Stimulated activated CD8-positive, alpha-beta memory T cell treated with anti-CD3 and anti-CD28 coated beads, Interleukin-12 subunit alpha, Interleukin-12 subunit beta, amount 100 ng/mL, for 4 hours (primary cell): ENCODE results near the gene XPO4.
"Not testable (repeated sequence)": the region's sequence is repeated elsewhere in the genome, so short reads cannot be mapped to it uniquely, and the experiment has no call there.

Experiments used
- DNase-seq: peaks from one replicate; pipeline ENCODE4 v3.0.0-alpha.2; 2020; ENCODE audit warnings: low read depth

Gene XPO4

GRCh38 chr13:20890540-20890939, 12.0 kb downstream of the XPO4 start:
- DNase-seq, result not testable (repeated sequence)

DNA sequence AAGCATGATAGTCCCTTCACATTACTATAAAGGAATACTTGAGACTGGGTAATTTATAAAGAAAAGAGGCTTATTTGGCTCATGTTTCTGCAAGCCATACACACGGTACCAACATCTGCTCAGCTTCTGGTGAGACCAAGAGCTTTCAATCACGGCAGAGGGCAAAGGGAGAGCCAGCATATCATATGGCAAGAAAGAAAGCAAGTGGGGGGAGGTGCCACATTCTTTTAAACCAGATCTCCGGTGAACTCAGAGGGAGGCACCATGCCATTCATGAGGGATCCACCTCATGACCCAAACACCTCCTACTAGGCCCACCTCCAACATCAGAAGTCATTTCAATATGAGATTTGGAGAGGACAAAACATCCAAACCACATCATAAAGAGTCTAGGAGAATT, 20.3 kb downstream of the XPO4 start:
- DNase-seq, result no peak

- DNase-seq, result no peak
Observed at GRCh38 chr13:20877902-20878301, 24.6 kb downstream of the XPO4 start.

GRCh38 chr13:20876802-20877201, 25.7 kb downstream of the XPO4 start:
- not testable (repeated sequence) for DNase-seq

- DNase-seq, result not testable (repeated sequence)
Observed at GRCh38 chr13:20874439-20874838, 28.1 kb downstream of the XPO4 start.

- no peak for DNase-seq
Observed at GRCh38 chr13:20873348-20873747, 29.2 kb downstream of the XPO4 start.

DNA sequence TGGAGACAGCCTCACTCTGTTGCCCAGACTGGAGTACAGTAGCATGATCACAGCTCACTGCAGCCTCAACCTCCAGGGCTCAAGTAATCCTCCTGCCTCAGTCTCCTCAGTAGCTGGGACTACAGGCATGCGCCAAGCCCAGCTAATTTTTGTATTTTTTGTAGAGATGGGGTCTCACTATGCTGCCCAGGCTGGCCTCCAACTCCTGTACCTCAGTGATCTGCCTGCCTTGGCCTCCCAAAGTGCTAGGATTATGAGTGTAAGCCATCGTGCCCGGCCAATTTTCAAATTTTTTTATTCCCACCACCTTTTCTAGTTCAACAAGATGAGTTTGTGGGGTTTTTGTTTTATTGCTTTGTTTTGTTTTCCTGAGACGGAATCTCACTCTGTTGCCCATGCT, 31.7 kb downstream of the XPO4 start:
- no peak for DNase-seq

DNA sequence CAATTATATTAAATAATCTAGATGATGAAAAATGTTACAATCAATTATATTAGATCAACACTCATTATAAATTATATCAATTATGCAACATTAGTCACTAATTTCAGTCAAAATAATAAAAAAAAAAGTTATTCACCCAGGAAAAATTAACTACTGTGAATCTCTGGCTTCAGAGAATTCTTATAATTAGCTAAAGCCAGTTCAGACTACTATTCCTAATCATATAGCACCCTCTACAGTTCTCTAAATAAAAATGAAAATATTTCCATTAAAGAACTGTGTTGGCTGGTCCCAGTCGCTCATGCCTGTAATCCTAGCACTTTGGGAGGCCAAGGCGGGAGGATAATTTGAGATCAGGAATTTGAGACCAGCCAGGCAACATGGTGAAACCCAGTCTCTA, 33.0 kb downstream of the XPO4 start:
- no peak for DNase-seq

GRCh38 chr13:20867408-20867807, 35.1 kb downstream of the XPO4 start:
- DNase-seq, result no peak

DNA sequence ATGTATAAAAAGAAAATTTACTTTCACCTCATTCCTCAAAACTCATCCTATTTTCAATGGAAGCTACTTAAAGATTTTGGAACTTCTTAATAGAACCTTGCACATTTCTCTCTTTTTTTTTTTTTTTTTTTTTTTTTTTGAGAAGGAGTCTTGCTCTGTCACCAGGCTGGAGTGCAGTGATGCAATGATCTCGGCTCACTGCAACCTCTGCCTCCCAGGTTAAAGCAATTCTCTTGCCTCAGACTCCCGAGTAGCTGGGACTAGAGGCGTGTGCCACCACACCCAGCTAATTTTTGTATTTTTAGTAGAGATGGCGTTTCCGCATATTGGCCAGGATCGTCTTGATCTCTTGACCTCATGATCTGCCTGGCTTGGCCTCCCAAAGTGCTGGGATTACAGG, 40.9 kb downstream of the XPO4 start:
- not testable (repeated sequence) for DNase-seq

GRCh38 chr13:20860844-20861243, 41.7 kb downstream of the XPO4 start:
- no peak for DNase-seq

DNA sequence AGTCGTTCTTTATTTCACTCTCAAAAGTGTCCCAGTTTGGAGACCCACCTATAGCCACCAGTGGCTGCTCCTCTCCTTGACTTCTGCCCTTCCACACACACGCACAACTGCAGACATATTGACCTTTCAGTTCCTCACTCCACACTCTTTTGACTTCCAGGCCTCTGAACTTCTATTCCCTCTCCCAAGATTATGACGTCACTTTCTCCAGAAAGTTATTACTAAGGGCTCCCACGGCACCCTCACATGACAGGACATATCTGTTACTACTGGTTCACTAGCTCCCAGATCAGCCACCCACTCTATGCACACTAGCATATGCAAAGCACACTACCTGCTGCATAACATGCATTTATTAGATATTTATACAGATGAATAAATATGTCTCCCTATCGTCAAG, 45.9 kb downstream of the XPO4 start:
- DNase-seq, result no peak

DNA sequence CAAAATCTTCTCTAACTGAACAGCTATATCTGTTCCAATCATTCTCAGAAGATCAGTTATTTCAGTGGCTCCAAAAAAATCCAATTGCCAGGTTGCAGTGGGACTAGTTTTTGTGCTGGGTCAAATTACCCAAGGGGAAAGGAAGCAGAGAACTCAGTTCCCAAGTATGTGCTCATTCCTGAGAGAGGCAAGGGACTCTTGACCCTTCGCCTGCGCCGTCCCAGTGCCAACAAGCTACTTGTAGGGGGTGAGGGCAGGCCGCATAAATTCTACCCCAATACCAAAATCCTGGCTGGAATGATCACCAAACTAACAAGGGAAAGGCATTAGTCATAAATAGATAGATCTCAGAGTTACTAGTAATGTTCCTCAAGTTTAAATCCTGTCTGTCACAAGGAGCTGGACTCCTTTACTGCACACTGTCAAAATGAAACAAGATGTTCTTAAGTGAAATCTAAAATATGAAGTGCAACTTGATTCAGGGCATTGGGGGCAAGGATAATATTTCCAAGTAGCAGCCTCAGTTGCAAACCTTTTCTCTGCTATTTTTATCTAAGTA, 50.6 kb downstream of the XPO4 start:
- no peak for DNase-seq

DNA sequence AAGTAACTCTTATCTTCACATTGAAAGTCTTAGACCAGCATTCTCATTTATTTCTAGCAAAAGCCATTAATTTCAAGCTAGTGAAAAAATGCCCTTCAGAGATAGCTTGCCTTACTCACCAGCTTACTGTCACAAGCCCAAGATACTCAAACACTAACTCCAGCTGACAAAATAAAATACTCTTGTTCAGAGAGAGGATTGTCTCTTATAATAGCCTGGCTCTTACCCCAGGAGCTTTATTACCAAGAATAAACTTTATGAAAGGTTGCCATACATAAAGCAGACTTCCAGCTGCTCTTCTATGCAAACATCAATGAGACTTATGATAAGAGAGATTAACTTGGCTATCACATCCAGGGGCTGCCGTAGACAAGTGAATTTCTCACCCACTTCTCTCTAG, 53.6 kb downstream of the XPO4 start:
- DNase-seq, result no peak

DNA sequence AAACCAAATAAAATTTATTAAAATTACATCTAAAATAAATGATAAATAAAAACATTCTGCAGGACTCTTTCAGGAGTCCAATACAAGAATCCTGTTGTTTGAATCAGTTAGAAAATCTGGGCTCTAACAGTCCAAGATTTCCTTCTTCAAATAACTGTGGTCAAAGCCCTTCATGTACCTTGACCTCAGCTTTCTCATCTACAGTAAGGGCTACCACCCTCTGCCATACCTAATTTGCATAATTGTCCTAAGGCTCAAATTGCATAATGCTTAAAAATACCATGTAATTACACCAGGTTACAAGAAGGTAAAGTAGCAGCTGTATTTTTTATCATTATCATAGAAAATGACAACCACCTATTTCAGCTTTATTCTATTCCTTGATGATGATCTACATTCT, 54.3 kb downstream of the XPO4 start:
- no peak for DNase-seq

- DNase-seq, result no peak
Observed at GRCh38 chr13:20847296-20847695, 55.2 kb downstream of the XPO4 start.

GRCh38 chr13:20843166-20843565, 59.4 kb downstream of the XPO4 start:
- no peak for DNase-seq

DNA sequence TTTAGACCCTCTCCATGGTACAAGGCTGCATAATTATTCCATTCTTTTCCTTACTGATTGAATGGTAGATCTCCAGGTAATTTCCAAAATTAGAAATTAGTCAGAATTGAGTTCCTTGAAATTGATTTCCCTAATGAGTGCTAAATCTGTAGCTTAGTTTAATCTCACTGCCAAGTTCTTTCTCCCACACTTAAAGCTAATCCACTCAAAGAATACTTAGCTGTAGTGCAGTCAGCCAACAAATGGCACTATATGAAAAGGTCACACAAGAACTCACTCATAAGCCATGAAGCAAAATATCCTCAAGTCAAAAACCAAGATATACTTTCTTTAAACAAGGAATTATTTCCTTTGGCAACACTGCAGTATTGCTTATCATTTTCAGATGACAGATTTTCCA, 62.0 kb downstream of the XPO4 start:
- no peak for DNase-seq

GRCh38 chr13:20833900-20834679, 68.5 kb downstream of the XPO4 start:
- no peak for DNase-seq

GRCh38 chr13:20832861-20833260, 69.7 kb downstream of the XPO4 start:
- DNase-seq, result no peak

DNA sequence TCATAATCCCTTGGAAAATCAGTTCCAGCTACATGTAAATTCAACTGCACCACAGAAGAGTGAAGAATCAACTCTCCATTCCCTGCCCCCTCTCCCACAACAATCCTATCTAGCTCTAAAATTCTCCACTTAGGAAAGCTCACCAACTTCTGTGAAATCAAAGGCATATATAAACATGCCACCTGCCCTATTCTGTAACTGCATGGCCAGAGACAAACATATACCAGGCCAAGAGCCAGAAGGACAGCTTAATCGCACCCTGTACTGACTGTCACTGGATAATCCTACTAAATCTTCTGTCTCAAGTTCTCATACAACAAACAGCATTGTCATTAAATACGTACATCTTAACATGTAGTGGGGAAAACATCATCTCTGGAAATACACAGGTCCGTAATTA, 70.6 kb downstream of the XPO4 start:
- no peak for DNase-seq

DNA sequence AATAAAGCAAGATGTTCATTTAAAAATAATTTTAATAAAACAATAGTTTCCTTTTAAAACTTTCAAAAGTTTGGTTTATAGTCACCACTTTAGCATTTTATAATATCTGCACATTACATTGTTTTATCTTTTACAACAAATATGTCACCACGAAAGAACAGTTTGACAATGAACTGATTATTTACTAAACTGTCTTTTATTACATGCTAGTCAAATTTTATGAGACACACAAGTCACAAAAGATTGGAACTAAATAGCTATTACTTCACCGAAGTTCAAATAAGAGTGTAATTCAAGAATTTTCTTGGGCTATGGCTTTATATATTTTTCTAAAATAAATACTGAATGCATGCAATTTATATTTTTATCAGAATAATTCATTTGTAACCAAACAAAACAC, 71.3 kb downstream of the XPO4 start:
- DNase-seq, result no peak

DNA sequence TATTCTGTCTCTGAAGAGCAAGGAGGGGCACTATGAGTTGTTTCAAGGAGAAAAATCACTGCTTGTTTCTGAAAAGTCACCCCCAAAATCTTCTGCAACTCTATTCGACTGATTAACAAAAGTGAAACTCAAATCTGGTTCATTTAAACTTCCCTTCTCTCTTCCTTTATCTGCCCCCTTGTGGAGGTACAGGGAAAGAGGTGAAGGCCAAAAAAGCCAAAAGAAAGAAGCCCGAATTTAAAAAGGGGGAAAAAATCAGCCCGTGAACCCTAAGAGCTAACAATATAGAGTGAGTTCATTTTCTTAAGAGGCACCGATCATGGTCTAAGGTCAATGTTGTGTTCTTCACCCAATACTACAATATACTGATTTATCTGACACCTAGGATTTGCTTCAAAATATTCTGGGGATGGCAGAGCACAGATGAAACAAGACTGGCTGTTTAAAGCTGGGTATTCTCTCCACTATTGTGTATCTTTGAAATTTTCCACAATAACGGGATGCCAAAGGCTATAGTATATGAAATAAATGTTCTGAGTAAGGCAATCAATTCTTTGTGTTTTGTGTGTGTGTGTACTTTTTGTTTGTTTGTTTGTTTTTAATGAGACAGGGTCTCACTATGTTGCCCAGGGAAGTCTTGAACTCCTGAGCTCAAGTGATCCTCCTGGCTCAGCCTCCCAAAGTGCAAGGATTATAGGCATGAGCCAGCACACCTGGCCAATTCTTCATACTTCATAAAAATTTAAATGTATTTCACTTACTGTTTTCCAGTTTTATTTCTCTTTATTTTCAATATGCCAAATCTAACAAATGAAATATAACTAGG, 73.8 kb downstream of the XPO4 start:
- no peak for DNase-seq
